Measurements from ENCODE around the gene LPGAT1.

The LPGAT1 gene

DNA sequence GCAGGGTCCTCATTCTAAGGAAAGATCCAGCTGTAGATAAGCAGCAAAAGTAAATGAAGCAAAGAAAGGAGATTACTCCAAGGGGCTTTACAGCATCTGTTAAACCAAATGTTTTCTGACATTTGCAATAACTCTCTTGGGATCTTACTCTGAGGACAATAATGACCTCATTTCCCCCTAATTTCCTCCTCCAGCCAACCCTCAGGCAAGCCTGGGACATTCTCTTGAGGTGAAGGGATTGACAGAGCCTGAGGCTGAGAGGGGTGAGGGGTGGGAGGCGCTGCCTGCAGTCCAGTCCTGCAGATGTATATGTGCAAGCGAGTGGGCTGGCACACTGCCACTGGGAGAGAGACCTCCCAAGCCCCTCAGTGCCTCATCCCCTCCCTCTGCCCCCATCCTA is 114.6 kb downstream of the LPGAT1 start:
- no peak overlapping the region for H3K4me3 ChIP-seq (ENCODE audit: low read depth, low read length)
- TF ChIP-seq CTCF (conservative IDR thresholded peaks at IDR 0.05; ENCODE audit: low read depth, low read length), result no peak
- no peak for DNase-seq (ENCODE audit: low read depth)

DNA sequence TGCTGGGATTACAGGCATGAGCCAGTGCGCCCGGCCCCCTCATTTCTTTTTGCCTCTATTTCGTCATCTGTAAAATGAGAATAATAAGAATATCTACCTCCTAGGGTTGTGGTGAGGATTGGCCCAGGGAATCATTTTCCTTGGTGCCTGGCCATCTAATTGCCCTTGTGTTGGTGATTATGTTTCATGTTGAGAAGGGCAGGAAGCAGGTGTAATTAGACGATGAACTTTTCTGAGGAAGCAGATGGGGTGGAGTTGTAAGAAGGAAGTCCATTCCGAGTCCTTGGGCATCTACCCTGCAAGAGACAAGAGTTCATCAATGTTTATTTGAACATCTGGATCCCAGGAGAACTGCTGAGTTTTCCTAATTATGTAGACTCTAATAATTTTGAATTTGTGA is 116.4 kb downstream of the LPGAT1 start:
- H3K4me3 ChIP-seq (ENCODE audit: low read depth, low read length), result no peak overlapping the region
- no peak for TF ChIP-seq CTCF (conservative IDR thresholded peaks at IDR 0.05; ENCODE audit: low read depth, low read length)
- no peak for DNase-seq (ENCODE audit: low read depth)

DNA sequence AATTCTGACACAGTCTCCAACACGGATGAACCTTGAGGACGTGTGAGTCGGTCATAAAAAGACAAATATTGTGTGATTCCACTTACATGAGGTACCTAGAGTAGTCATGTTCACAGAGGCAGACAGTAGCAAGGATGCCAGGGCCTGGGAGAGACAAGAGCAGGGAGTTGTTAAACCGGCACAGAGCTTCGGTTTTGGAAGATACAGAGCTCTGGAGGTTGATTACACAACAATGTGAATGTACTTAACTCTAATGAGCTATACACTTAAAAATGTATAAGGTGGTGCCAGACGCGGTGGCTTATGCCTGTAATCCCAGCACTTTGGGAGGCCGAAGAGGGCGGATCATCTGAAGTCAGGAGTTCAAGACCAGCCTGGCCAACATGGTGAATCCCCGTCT is 117.3 kb downstream of the LPGAT1 start:
- no peak for TF ChIP-seq CTCF (conservative IDR thresholded peaks at IDR 0.05; ENCODE audit: low read depth, low read length)
- no peak overlapping the region for H3K4me3 ChIP-seq (ENCODE audit: low read depth, low read length)
- DNase-seq (ENCODE audit: low read depth), result no peak

DNA sequence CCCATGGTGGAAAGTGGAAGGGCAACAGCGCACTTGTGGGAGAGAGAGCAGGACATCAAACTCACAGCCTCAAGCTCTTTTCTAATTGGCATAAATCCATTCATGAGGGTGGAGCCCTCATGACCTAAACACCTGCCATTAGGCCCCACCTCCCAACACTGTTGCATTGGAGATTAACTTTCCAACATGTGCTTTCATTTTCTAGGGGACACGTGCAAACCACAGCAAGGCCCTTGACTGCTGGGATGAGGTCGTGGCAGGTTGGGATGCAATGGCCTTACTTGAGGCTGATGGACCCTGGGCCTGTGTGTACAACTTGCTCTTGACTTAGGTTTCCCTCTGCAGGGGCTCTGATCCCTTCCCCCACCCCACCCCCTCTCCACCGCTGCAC is 119.3 kb downstream of the LPGAT1 start:
- no peak for TF ChIP-seq CTCF (conservative IDR thresholded peaks at IDR 0.05; ENCODE audit: low read depth, low read length)
- H3K4me3 ChIP-seq (ENCODE audit: low read depth, low read length), result no peak overlapping the region

GRCh38 chr1:211710566-211711314 is 119.8 kb downstream of the LPGAT1 start:
- H3K4me3 ChIP-seq (ENCODE audit: low read depth, low read length), result no peak overlapping the region
- no peak for TF ChIP-seq CTCF (conservative IDR thresholded peaks at IDR 0.05; ENCODE audit: low read depth, low read length)
- no peak for DNase-seq (ENCODE audit: low read depth)

More for the DNA sequence above, 119.3 kb downstream of the LPGAT1 start:
- DNase-seq (ENCODE audit: low read depth), result no peak

DNA sequence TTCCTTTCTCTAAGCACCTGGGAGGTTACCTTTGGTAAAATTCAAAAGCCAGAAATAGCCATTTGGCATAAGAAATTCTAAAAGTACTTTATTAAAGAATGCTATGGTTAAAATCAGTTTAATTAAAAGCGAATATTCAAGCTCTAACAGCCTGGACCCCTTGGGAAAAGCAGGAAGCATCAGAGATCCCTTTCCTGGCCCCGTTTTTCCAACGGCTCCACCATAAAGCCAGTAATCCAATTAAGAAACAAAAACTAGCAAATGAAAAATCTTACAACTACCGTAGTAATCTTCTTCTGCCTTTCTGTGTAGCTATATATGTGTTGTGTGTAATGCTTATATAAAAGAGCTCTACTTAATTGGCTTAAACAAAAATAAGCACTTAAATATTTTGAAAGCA is 121.6 kb downstream of the LPGAT1 start:
- no peak for DNase-seq (ENCODE audit: low read depth)
- TF ChIP-seq CTCF (conservative IDR thresholded peaks at IDR 0.05; ENCODE audit: low read depth, low read length), result no peak
- H3K4me3 ChIP-seq (ENCODE audit: low read depth, low read length), result no peak overlapping the region

- DNase-seq (ENCODE audit: low read depth), result no peak
- H3K4me3 ChIP-seq (ENCODE audit: low read depth, low read length), result no peak overlapping the region
- TF ChIP-seq CTCF (conservative IDR thresholded peaks at IDR 0.05; ENCODE audit: low read depth, low read length), result no peak
Measured at GRCh38 chr1:211708006-211708405, 122.6 kb downstream of the LPGAT1 start.

Data from choroid plexus epithelial cell (primary cell).